NCI-H1105 (cell line): Measurements from ENCODE around the gene CSNK1A1L.
A peak's percentile ranks its signal among the peaks of the same experiment; 100 is the strongest.
"Not testable (repeated sequence)": the region's sequence is repeated elsewhere in the genome, so short reads cannot be mapped to it uniquely, and the experiment has no call there.

Experiments used
- DNase-seq: peaks from one replicate; lab custom pipeline; 2025; lab: John Stamatoyannopoulos, UW

Gene CSNK1A1L

GRCh38 chr13:37058910-37059847 lies 46.3 kb downstream of the CSNK1A1L start, which contains the start of gene SUPT20H:
SUPT20H (minus strand) TSS chr13:37059688; CDS start chr13:37051490, 8,198 bp downstream.
- DNase-seq: peak; percentile 74

- DNase-seq: not testable (repeated sequence)
Observed at GRCh38 chr13:37056228-37056627, 49.2 kb downstream of the CSNK1A1L start.
